ENCODE data around the gene FCHSD1. TPM values are rescaled to one million over a fixed set of nuclear protein-coding genes. Genes with fewer than 3 reads are reported as not detected.
"Not testable (repeated sequence)": the region's sequence is repeated elsewhere in the genome, so short reads cannot be mapped to it uniquely, and the experiment has no call there.

FCHSD1 gene
- total RNA-seq, 2 donors from 2014 or later = 15.0 to 19.2 TPM

DNA sequence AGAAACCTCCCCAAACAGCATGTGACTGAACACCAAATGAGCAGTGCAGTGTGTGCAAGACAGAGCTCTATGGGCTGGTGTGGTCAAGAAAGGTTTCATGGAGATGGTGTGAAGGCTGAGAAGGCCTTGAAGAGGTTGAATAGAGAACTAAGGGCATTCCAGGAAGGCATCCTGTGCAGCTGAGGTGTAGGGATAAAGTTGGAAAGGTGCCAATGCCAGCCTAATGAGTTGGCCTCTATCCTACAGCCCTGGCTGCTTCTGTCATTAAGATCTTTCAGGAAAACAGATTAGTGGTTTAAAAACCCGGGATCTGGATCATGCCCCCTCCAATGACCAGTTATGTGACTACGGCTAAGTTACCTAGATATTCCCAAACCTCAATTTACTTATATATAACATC lies 18.6 kb downstream of the FCHSD1 start:
- intact Hi-C loops (cut with DNase I, micrococcal nuclease) = no loop called here
- DNase-seq (no peak), ATAC-seq (no peak)

DNA sequence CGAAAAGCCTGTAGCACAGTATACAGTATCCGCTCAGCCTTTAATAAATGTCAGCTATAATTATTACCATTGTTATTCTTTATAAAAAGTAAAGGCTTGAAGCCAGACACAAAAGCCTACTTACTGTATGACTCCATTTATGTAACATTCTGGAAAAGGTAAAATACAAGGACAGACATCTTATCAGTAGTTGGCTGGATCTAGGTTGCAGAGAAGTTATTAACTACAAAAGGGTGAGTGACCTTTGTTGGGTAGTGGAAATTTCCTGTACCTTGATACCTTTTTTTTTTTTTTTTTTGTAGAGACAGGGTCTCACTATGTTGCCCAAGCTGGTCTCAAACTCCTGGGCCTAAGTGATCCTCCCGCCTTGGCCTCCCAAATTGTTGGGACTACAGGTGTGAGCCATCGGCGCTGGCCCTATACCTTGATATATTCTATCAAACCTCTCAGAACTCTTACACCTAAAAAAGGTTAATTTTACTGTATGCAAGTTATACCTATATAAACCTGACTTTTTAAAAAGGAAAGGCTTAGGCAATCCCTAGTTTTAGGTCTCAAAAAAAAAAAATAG lies 20.6 kb downstream of the FCHSD1 start:
- intact Hi-C loops (cut with DNase I, micrococcal nuclease) = no loop called here
- DNase-seq (no peak), ATAC-seq (no peak)

GRCh38 chr5:141628175-141628788 lies 22.9 kb downstream of the FCHSD1 start:
- DNase-seq = no peak

DNA sequence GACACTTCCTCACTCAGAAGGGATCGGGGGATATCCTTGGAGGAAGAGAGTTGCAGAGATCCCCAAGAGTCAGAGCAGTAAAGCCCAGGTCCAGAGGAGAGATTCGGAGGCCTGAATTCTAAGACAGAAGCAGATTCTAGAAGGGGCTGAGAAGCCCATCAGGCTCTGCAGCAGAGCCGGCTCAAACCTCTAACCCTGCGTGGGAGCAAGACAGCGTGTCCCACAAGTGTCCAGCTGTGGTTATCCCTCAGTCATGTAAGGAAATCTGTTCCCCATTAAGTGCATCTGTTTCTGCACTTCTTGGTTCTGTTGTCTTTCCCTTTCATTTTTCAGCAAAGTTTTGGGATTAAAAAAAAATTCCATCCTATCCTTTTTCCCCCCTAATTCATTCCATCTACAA lies 27.6 kb downstream of the FCHSD1 start:
- no peak for DNase-seq
- ATAC-seq = no peak
- intact Hi-C loops (cut with DNase I, micrococcal nuclease) = loop anchor here in 1 of 2 donors (5.0 kb wide), 1 partner anchor 36 kb away; no protein-coding TSS in a partner anchor

More at GRCh38 chr5:141628175-141628788, 22.9 kb downstream of the FCHSD1 start:
- intact Hi-C loops (cut with DNase I, micrococcal nuclease) = no loop called here
- no peak for ATAC-seq

DNA sequence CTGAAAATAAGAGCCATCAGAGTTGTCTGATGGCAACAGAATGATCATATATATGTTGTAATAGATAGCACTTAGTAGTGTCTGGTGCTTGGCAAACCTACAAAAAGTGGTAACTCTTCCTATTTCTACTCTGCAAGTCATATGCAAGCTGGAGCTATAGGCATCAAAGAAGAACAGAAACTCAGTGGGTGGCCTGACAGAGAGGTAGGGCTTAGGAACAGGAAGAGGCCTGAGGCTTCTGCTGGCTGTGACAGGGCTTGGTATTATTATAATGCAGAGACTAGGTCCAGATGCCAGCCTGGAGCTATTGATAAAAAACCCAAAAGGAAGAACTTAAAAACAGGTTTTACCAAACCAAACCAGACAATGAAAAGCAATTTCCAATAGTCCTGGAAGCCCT lies 28.0 kb downstream of the FCHSD1 start:
- DNase-seq (no peak), ATAC-seq (no peak)
- intact Hi-C loops (cut with DNase I, micrococcal nuclease) = loop anchor here in 1 of 2 donors (5.0 kb wide), 1 partner anchor 36 kb away; no protein-coding TSS in a partner anchor

- peak; percentile 98 to 99 for DNase-seq
- ATAC-seq = peak; percentile 93
- intact Hi-C loops (cut with DNase I, micrococcal nuclease) = no loop called here
Observed at GRCh38 chr5:141618804-141619554, 32.2 kb downstream of the FCHSD1 start, which contains the start of gene DIAPH1. DIAPH1 (minus strand) TSS chr5:141619000; CDS start chr5:141618914, 86 bp downstream.

- DNase-seq = peak; percentile 64 to 66
- intact Hi-C loops (cut with DNase I, micrococcal nuclease) = no loop called here
- peak; percentile 50 for ATAC-seq
Observed at GRCh38 chr5:141618030-141618803, 33.0 kb downstream of the FCHSD1 start.

- DNase-seq (peak in 1 of 2 donors; percentile 24), ATAC-seq (no peak)
- intact Hi-C loops (cut with DNase I, micrococcal nuclease) = no loop called here
Observed at GRCh38 chr5:141617682-141618029, 33.6 kb downstream of the FCHSD1 start.

DNA sequence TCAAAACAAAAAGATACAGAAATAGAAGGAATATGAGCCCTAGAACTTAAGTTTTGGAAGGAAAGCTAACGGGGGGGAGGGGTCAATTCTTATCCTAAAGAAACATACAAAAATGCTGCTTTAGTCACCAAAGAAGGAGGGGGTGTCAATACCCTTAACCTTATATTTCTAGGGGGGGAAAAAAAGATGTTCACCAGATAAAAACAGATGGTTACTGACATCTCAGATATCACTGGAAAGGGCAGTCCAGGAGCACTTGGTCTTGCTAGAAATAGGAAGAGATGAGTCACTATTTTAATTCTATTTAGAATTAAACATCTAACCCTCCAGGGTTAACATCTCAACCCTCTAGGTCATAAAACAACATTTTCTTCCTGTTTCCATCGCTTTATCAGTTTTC lies 34.1 kb downstream of the FCHSD1 start:
- no peak for DNase-seq
- ATAC-seq = no peak
- intact Hi-C loops (cut with DNase I, micrococcal nuclease) = no loop called here

- ATAC-seq = no peak
- intact Hi-C loops (cut with DNase I, micrococcal nuclease) = no loop called here
- DNase-seq = no peak
Observed at GRCh38 chr5:141615991-141616720, 35.1 kb downstream of the FCHSD1 start.

GRCh38 chr5:141613344-141613743 lies 37.9 kb downstream of the FCHSD1 start:
- no peak for DNase-seq

DNA sequence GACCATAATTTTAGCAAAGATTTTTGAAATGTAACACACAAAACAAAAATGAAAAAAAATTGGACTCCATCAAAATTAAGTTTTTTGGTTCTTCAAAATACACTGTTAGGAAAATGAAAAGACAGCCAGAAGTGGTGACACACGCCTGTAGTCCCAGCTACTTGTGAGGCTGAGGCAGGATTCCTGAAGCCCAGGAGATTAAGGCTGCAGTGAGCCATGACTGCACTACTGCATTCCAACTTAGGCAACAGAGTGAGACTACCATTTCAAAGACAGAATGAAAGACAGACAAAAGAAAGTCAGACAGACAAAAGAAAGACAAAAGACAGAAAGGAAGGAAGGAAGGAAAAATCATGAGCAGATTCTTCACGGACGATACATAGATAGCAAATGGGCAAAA lies 39.9 kb downstream of the FCHSD1 start:
- intact Hi-C loops (cut with DNase I, micrococcal nuclease) = no loop called here
- no peak for ATAC-seq
- no peak for DNase-seq

More at GRCh38 chr5:141613344-141613743, 37.9 kb downstream of the FCHSD1 start:
- intact Hi-C loops (cut with DNase I, micrococcal nuclease) = no loop called here
- no peak for ATAC-seq

- intact Hi-C loops (cut with DNase I, micrococcal nuclease); ATAC-seq; DNase-seq: not testable (repeated sequence)
Observed at GRCh38 chr5:141609921-141610320, 41.3 kb downstream of the FCHSD1 start.

- DNase-seq (no peak), ATAC-seq (no peak)
- intact Hi-C loops (cut with DNase I, micrococcal nuclease) = no loop called here
Observed at GRCh38 chr5:141609044-141609443, 42.2 kb downstream of the FCHSD1 start.

DNA sequence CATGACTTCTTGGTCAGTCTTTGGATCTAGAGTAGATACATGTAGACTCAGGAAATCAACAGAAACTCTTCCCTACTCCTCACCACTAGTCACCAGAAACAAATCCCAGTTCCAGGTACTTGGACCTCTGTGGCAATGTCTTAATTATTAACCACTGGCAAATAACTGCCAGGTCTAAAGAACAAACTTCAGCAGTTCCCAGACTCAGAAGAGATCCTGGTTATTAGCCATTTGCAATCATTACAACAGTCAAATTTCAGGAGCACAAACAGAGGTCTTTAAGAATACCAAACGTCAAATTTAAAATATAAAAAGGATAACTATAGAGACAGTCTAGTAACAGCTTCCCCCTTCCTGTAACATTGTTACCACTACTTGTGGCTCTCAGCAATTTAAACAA lies 42.7 kb downstream of the FCHSD1 start:
- ATAC-seq = no peak

DNA sequence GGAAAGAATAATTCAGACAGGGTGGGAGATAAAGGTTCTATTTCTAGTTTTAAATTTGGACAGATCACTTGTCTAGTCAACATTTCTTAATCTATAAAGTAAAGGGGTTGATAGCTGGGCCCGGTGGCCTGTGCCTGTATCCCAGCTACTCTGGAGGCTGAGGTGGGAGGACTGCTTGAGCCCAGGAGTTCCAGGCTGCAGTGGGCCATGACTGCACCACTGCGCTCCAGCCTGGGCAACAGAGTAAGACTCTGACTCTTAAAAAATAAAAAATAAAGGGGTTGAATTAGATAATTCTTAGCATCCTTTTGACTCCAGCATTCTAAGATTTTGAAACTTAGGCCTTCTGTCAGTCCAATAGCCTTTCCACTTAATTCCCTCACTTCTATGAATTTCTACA lies 43.2 kb downstream of the FCHSD1 start:
- no peak for ATAC-seq
- intact Hi-C loops (cut with DNase I, micrococcal nuclease) = no loop called here

More for the DNA sequence above, 42.7 kb downstream of the FCHSD1 start:
- intact Hi-C loops (cut with DNase I, micrococcal nuclease) = no loop called here
- DNase-seq = no peak

GRCh38 chr5:141605523-141606277 lies 45.5 kb downstream of the FCHSD1 start:
- ATAC-seq = peak; percentile 39
- intact Hi-C loops (cut with DNase I, micrococcal nuclease) = no loop called here
- peak; percentile 45 to 47 for DNase-seq

More for the DNA sequence above, 43.2 kb downstream of the FCHSD1 start:
- DNase-seq = no peak
